22Rv1 (cell line): ENCODE data around the gene HIVEP3.

Experiments used
- CTCF ChIP-seq: fragments of 450-650 bp; IDR thresholded peaks from 2 replicates; pipeline ENCODE4 v1.5.1; 2017; ENCODE audit warnings: mild to moderate bottlenecking
- ZFX ChIP-seq: fragments of 450-650 bp; IDR thresholded peaks from 2 replicates; pipeline ENCODE4 v1.6.1; 2017; ENCODE audit warnings: antibody characterized with exemption, borderline replicate concordance

GRCh38 chr1:41918450-41919043 lies at the start of gene HIVEP3:
- TF ChIP-seq CTCF (no peak), ZFX (no peak)
